ENCODE results near the gene IDI1.

IDI1 gene

DNA sequence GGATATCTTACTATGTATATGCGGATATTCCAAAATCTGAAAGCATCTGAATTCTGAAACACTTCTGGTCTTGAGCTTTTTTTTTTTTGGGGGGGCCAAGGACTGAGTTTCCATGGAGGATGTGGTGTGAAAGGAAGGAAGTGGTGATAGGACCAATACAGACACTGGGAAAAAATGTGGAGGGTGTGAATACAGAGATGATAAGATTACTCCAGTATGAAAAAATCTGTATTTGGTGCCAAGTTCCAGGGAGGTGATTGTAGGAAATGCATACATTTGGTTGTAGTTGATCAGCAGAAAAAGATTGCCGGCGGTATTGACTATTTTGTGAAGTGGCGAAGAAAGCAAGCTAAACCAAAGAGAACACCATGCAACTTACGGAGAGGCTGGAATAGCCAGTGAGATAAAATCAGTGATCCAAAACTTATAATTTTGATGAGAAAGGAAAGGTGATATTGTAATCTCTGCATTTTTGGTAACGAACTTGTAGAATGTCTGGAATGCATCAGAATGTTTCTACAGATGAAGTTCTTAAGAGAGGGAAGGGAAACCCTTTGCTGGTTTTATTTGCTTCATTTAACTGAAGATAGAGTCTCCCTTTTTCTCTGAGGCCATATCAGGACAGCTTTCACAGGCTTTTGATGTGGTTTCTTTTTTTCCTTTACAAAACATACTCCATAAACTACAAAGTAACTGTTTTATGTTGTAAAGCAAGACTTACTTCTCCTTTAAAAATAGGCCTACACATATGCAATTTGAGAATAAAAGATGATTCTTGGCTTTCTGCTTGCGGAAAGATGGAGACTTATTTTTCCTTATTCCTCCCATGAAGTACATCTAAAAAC lies 13.2 kb upstream of the IDI1 start:
- no peaks in the 10 kb centered on the region for H3K9me3 ChIP-seq (ENCODE audit: insufficient read depth, low read length)
- no peak overlapping the region for H3K9ac ChIP-seq (ENCODE audit: low read length)
- peaks cover 48% of the 10 kb centered on the region for H3K79me2 ChIP-seq (ENCODE audit: low read length)
- peaks cover 9% of the 10 kb centered on the region; the same call in 1 of the 2 replicates for H4K20me1 ChIP-seq (ENCODE audit: insufficient read depth, low read length)
- no peak overlapping the region for H3K27ac ChIP-seq (ENCODE audit: low read length)
- H2AFZ ChIP-seq (ENCODE audit: low read depth, low read length) = no peak overlapping the region
- no peak overlapping the region for H3K4me3 ChIP-seq (ENCODE audit: low read length)
- H3K36me3 ChIP-seq (replicated peaks; ENCODE audit: low read depth, low read length) = peaks cover 6% of the 10 kb centered on the region
- H3K4me2 ChIP-seq (ENCODE audit: low read length) = no peak overlapping the region
- TF ChIP-seq, protein P1, sequence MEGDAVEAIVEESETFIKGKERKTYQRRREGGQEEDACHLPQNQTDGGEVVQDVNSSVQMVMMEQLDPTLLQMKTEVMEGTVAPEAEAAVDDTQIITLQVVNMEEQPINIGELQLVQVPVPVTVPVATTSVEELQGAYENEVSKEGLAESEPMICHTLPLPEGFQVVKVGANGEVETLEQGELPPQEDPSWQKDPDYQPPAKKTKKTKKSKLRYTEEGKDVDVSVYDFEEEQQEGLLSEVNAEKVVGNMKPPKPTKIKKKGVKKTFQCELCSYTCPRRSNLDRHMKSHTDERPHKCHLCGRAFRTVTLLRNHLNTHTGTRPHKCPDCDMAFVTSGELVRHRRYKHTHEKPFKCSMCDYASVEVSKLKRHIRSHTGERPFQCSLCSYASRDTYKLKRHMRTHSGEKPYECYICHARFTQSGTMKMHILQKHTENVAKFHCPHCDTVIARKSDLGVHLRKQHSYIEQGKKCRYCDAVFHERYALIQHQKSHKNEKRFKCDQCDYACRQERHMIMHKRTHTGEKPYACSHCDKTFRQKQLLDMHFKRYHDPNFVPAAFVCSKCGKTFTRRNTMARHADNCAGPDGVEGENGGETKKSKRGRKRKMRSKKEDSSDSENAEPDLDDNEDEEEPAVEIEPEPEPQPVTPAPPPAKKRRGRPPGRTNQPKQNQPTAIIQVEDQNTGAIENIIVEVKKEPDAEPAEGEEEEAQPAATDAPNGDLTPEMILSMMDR (IDR thresholded peaks at IDR 0.05; ENCODE audit: low read depth, low read length) = no peak
- TF ChIP-seq EZH2phosphoT487 (IDR thresholded peaks at IDR 0.05; ENCODE audit: low read depth) = no peak
- no peaks in the 10 kb centered on the region for H3K27me3 ChIP-seq (ENCODE audit: low read depth, low read length)
- peaks cover 17% of the 10 kb centered on the region for H3K4me1 ChIP-seq (ENCODE audit: low read length)

DNA sequence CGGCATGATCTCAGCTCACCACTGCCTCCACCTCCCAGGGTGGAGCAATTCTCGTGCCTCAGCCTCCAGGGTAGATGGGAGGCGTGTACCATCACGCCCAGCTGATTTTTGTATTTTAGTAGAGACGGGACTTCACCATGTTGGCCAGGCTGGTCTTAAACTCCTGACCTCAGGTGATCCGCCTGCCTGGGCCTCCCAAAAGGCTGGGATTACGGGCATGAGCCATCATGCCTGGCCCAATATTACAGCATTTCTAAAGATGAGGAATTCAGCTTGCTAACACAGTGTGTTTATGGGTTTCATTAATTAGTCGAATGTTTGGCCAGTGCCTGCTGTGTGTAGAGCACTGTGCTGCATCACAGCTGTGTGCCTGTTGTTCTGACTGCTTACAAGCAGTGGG lies 11.0 kb upstream of the IDI1 start:
- Histone ChIP-seq H3K36me3 (replicated peaks; ENCODE audit: low read depth, low read length) (peaks cover 6% of the 10 kb centered on the region), H3K27me3 (ENCODE audit: low read depth, low read length) (no peaks in the 10 kb centered on the region), H3K4me1 (ENCODE audit: low read length) (peaks cover 23% of the 10 kb centered on the region), H2AFZ (ENCODE audit: low read depth, low read length) (no peak overlapping the region), H4K20me1 (ENCODE audit: insufficient read depth, low read length) (peaks cover 14% of the 10 kb centered on the region; the same call in 1 of the 2 replicates), H3K4me3 (ENCODE audit: low read length) (no peak overlapping the region), H3K9me3 (ENCODE audit: insufficient read depth, low read length) (no peaks in the 10 kb centered on the region), H3K79me2 (ENCODE audit: low read length) (peaks cover 70% of the 10 kb centered on the region), H3K27ac (ENCODE audit: low read length) (no peak overlapping the region), H3K4me2 (ENCODE audit: low read length) (no peak overlapping the region), H3K9ac (ENCODE audit: low read length) (no peak overlapping the region)
- no peak for TF ChIP-seq EZH2phosphoT487 (IDR thresholded peaks at IDR 0.05; ENCODE audit: low read depth)
- TF ChIP-seq, protein P1 (IDR thresholded peaks at IDR 0.05; ENCODE audit: low read depth, low read length) = no peak

DNA sequence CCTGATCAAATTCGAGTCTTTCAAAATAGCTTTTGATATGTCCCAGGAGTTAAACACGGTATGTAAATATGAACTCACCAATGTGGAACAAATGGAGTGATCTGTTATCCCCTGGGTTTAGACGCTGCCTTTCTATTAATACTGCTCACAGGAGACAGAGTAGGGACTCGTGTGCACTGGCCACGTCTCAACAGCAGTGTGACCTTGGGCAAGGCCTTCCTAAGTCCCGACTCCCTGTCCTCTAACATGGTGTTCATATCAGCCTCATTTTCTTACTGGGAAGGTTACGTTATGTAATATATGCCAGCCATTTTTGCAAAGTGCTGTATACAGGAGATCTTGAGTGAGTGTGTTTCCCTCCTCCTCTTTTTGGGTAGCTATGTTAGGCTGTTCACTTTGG lies 9.1 kb upstream of the IDI1 start:
- peaks cover 16% of the 10 kb centered on the region for H4K20me1 ChIP-seq (ENCODE audit: insufficient read depth, low read length)

DNA sequence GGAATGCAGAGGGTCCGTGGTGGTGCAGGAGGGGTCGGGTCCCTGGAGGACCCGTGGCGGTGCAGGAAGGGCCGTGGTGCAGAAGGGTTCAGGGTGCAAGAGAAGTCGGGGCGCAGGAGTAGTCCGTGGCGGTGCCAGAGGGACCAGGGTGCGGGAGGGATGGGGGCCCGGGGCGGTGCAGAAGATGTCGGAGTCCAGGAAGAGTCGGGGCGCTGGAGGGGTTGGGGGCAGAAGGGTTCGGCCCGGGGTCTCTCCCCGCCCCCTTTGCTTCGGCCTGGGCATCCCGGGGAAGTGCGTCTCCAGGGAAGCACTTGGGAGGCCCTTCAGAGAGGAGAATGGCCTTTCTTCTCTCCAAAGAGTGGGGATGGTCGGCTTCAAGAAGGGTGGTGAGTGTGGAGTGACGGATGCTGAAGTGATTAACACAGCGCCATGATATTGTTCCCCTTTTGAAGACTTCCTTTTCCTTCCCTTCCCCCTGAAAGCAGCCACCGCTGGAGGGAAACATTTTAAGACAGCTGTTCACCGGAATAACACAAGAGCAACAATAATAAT lies 8.3 kb upstream of the IDI1 start:
- Histone ChIP-seq H3K27me3 (ENCODE audit: low read depth, low read length) (no peaks in the 10 kb centered on the region), H3K36me3 (replicated peaks; ENCODE audit: low read depth, low read length) (peaks cover 18% of the 10 kb centered on the region), H3K9me3 (ENCODE audit: insufficient read depth, low read length) (no peaks in the 10 kb centered on the region), H4K20me1 (ENCODE audit: insufficient read depth, low read length) (peaks cover 16% of the 10 kb centered on the region), H3K9ac (ENCODE audit: low read length) (peak overlapping the region; percentile 79), H3K27ac (ENCODE audit: low read length) (peak overlapping the region; percentile 26), H3K4me1 (ENCODE audit: low read length) (peaks cover 26% of the 10 kb centered on the region), H2AFZ (ENCODE audit: low read depth, low read length) (no peak overlapping the region; the same call in 1 of the 2 replicates), H3K4me2 (ENCODE audit: low read length) (peak overlapping the region; percentile 88), H3K4me3 (ENCODE audit: low read length) (peak overlapping the region; percentile 96), H3K79me2 (ENCODE audit: low read length) (peaks cover 97% of the 10 kb centered on the region)
- no peak for TF ChIP-seq EZH2phosphoT487 (IDR thresholded peaks at IDR 0.05; ENCODE audit: low read depth)
- TF ChIP-seq, protein P1 (IDR thresholded peaks at IDR 0.05; ENCODE audit: low read depth, low read length) = no peak

More for the DNA sequence above, 9.1 kb upstream of the IDI1 start:
- Histone ChIP-seq H3K4me3 (ENCODE audit: low read length) (peak overlapping the region; percentile 96), H3K27ac (ENCODE audit: low read length) (no peak overlapping the region), H3K4me2 (ENCODE audit: low read length) (peak overlapping the region; percentile 88), H3K4me1 (ENCODE audit: low read length) (peaks cover 26% of the 10 kb centered on the region), H3K27me3 (ENCODE audit: low read depth, low read length) (no peaks in the 10 kb centered on the region), H3K36me3 (replicated peaks; ENCODE audit: low read depth, low read length) (peaks cover 15% of the 10 kb centered on the region), H2AFZ (ENCODE audit: low read depth, low read length) (no peak overlapping the region), H3K9me3 (ENCODE audit: insufficient read depth, low read length) (no peaks in the 10 kb centered on the region), H3K9ac (ENCODE audit: low read length) (0 out of 2 replicates have a peak overlapping the region, but pooled peaks have one; percentile 79), H3K79me2 (ENCODE audit: low read length) (peaks cover 89% of the 10 kb centered on the region)
- no peak for TF ChIP-seq EZH2phosphoT487 (IDR thresholded peaks at IDR 0.05; ENCODE audit: low read depth)
- TF ChIP-seq, protein P1 (IDR thresholded peaks at IDR 0.05; ENCODE audit: low read depth, low read length) = no peak
